Measurements from ENCODE around the gene RAD50. TPM values are rescaled to one million over a fixed set of nuclear protein-coding genes. Genes with fewer than 3 reads are reported as not detected.
A peak's percentile ranks its signal among the peaks of the same experiment; 100 is the strongest.
"Not testable (repeated sequence)": the region's sequence is repeated elsewhere in the genome, so short reads cannot be mapped to it uniquely, and the experiment has no call there.

Gene RAD50
- total RNA-seq, 4 donors from 2014 or later = 13.6 to 25.2 (median 20.4) TPM

GRCh38 chr5:132547269-132547668, 9.5 kb upstream of the RAD50 start:
- H3K27me3 ChIP-seq = no peaks in the 10 kb centered on the region
- no peaks in the 10 kb centered on the region for H3K4me1 ChIP-seq
- no peak overlapping the region for H3K27ac ChIP-seq
- H3K36me3 ChIP-seq = no peaks in the 10 kb centered on the region
- no peak overlapping the region for H3K4me3 ChIP-seq
- no peak for DNase-seq
- no peaks in the 10 kb centered on the region for H3K9me3 ChIP-seq
- TF ChIP-seq, protein P1, sequence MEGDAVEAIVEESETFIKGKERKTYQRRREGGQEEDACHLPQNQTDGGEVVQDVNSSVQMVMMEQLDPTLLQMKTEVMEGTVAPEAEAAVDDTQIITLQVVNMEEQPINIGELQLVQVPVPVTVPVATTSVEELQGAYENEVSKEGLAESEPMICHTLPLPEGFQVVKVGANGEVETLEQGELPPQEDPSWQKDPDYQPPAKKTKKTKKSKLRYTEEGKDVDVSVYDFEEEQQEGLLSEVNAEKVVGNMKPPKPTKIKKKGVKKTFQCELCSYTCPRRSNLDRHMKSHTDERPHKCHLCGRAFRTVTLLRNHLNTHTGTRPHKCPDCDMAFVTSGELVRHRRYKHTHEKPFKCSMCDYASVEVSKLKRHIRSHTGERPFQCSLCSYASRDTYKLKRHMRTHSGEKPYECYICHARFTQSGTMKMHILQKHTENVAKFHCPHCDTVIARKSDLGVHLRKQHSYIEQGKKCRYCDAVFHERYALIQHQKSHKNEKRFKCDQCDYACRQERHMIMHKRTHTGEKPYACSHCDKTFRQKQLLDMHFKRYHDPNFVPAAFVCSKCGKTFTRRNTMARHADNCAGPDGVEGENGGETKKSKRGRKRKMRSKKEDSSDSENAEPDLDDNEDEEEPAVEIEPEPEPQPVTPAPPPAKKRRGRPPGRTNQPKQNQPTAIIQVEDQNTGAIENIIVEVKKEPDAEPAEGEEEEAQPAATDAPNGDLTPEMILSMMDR (IDR thresholded peaks at IDR 0.05) = no peak
- TF ChIP-seq POLR2A (IDR thresholded peaks at IDR 0.05) = no peak
- WGBS, 2 donors = 80 to 83% methylated on average over 2 of the region's 2 CpGs
- intact Hi-C loops (cut with DNase I) = no loop called here

DNA sequence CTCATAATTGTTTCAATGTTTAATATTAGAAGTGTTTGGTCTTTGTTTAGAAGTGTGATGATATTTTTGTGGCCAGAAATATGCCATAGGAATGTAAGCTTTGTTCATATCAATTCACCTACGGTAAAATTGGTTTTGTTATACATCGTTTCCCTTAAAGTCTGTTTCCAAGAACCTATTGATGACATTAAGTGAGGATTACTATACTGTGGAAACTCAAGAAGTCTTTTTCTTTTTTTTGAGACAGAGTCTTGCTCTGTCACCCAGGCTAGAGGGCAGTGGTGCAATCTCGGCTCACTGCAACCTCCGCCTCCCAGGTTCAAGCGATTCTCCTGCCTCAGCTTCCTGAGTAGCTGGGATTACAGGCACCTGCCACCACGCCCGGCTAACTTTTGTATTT, 7.9 kb upstream of the RAD50 start:
- intact Hi-C loops (cut with DNase I); H3K27me3 ChIP-seq; H3K27ac ChIP-seq; DNase-seq; H3K36me3 ChIP-seq; H3K4me1 ChIP-seq; H3K9me3 ChIP-seq; H3K4me3 ChIP-seq: not testable (repeated sequence)
- 91 to 95% methylated on average over 6 to 7 of the region's 7 CpGs for WGBS, 2 donors

DNA sequence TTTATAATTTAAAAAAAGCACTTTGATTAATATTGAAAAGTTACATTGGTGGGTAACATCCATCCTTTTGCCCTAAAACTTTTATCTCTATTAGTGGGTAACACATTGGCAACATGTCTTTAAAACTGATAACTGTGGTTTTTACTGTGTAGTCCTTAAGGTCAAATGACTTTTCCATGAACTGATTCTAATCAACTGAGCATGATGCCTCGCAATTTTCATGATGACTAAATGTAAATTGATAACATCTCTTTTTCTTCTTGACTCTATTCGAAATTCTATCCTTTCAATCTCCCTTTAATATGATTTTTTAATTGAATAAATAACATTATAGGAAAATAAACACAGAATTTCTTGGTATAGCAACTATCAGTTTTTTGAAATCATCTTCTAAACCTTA, 7.2 kb upstream of the RAD50 start:
- TF ChIP-seq POLR2A (IDR thresholded peaks at IDR 0.05) = no peak
- TF ChIP-seq, protein P1 (IDR thresholded peaks at IDR 0.05) = no peak
- Histone ChIP-seq H3K27me3 (no peaks in the 10 kb centered on the region), H3K9me3 (no peaks in the 10 kb centered on the region), H3K4me3 (no peak overlapping the region), H3K36me3 (no peaks in the 10 kb centered on the region), H3K4me1 (no peaks in the 10 kb centered on the region), H3K27ac (no peak overlapping the region)
- no peak for DNase-seq
- intact Hi-C loops (cut with DNase I) = no loop called here
- 69% methylated on average over 2 of the region's 2 CpGs for WGBS, 2 donors

DNA sequence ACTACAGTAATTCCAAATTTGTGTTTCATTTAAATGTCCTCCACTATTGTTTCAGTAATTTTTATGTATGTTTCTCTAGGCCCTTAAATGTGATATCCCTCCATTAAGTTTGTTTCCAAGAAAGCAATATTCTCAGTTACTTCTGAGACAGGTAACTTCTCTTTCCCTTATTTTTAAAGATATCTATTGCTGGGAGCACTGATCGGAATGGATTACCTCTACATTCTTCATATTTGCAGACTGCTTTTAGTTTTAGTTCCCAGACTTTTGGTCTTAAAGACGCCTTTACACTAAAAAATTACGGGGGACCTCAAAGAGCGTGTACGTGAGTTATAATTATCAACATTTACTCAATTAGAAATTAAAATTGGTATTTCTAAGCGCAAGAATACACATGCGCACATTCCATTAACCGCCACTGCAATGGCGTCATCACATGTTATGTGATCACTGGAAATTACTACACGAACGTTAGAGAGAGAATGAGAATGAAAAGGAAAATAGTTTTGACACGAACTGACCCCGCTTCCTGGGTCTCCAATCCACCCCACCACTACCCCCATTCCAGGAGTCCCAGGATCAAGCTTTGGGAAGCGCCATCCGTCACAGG, 519 bp upstream of the RAD50 start:
- peaks cover 0 to 22% (median 12%) of the 10 kb centered on the region in 3 donors for H3K4me1 ChIP-seq
- TF ChIP-seq, protein P1 (IDR thresholded peaks at IDR 0.05) = no peak
- TF ChIP-seq POLR2A (IDR thresholded peaks at IDR 0.05) = no peak
- intact Hi-C loops (cut with DNase I) = no loop called here
- H3K9me3 ChIP-seq = no peaks in the 10 kb centered on the region
- 47 to 57% methylated on average over 12 to 14 of the region's 15 CpGs for WGBS, 2 donors
- peaks cover 0 to 16% (median 0%) of the 10 kb centered on the region in 3 donors for H3K36me3 ChIP-seq
- peak overlapping the region; percentile 49 to 85 (median 69) for H3K4me3 ChIP-seq
- no peak for DNase-seq
- H3K27ac ChIP-seq = peak overlapping the region; percentile 80 to 93 (median 86)
- H3K27me3 ChIP-seq = no peaks in the 10 kb centered on the region

DNA sequence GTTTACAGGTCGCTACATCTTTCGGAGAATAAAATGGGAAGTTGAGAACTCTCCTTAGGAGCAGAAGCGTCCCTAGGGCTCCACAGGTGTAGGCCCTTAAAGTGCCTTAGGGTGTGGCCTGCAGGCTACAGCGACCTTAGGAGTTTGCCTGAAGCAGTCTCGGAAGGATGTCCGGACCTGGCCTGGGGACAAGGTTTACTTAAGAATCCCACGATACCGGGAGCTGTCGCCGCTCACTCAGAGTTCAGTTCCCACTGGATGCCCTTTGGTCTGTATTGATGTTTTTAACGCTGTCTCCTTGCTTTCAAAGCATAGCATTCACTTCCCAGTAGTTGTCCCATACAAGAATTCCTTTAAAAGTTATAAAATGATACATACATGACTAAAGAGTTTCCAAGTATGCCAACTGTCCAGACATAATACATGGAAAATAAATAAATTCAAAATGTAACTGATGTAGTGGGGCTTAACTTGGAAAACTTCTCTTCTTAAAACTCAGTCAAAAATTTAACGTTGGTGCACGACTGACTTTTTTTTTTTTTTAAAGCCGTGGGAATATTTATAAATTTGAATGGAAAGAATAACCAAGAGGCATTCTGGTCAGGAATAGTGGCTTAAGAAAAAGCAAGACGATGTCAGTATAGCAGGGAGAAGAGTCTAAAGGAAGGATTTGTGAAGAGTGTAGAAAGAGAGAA, 848 bp downstream of the RAD50 start:
- intact Hi-C loops (cut with DNase I) = no loop called here
- Histone ChIP-seq H3K4me3 (peak overlapping the region; percentile 49 to 85 (median 69)), H3K27me3 (no peaks in the 10 kb centered on the region), H3K9me3 (no peaks in the 10 kb centered on the region), H3K36me3 (peaks cover 0 to 29% (median 0%) of the 10 kb centered on the region in 3 donors), H3K4me1 (peaks cover 0 to 22% (median 12%) of the 10 kb centered on the region in 3 donors), H3K27ac (peak overlapping the region; percentile 80 to 93 (median 86))
- 2 to 6% methylated on average over 10 to 14 of the region's 15 CpGs for WGBS, 2 donors
- no peak for TF ChIP-seq POLR2A (IDR thresholded peaks at IDR 0.05)
- TF ChIP-seq, protein P1 (IDR thresholded peaks at IDR 0.05) = no peak
- DNase-seq = no peak
